IPS-NIHi7 (cell line): ENCODE results near the gene LIPA.

ENCODE experiments used
- DNase-seq: peaks from one replicate; pipeline ENCODE4 v3.0.0; 2012; ENCODE audit warnings: mixed read lengths; ENCODE audit errors: extremely low spot score

LIPA gene

DNA sequence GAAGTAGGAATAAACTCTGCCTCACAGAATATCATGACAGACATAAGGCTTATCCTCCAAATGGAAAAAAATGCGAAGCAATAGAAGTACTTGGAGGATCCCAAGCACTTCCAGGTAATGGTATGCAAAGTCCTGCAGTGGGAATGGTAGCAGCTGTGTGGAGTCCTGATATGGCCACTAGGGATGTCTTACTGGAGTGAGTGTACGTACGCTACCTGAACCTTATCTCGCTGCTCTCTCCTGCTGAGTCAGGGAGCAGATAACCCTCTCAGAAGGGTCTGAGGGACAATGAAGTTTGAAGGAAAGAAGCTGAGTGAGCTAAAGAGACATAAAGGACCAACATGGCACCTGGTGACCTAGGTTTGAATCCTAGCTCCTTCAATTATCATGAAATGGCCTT is 86.7 kb downstream of the LIPA start:
- peak; percentile 15 for DNase-seq

DNA sequence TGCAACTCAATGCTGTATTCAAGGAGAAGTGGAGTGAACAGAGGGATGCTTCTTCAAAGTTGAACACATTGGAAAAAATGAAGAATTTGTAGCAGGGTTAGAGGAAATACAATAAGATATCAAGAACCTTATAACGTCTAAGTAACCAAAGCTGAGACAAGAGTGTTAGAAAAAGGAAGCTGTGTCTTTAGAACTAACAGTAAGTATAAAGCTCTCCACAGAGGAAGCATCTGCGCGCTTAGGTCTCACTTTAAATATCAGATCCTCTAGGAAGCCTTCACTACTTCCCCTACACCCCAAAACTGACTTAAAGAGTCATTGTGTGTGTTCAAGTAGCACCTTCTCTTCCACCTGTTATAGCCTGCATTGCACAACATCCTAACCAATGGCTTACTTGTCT is 87.5 kb downstream of the LIPA start:
- DNase-seq = no peak
